Activated naive CD4-positive, alpha-beta T cell treated with anti-CD3 and anti-CD28 coated beads for 36 hours (primary cell): ENCODE measurements around the gene AQP11. TPM values are rescaled to one million over a fixed set of nuclear protein-coding genes. Genes with fewer than 3 reads are reported as not detected.
"Not testable (repeated sequence)": the region's sequence is repeated elsewhere in the genome, so short reads cannot be mapped to it uniquely, and the experiment has no call there.

Source experiments
- CTCF ChIA-PET: fragments of 350-600 bp; sonication (Branson Sonifier 250); formaldehyde crosslinking; loops from one replicate; lab custom pipeline; 2021; ENCODE audit warnings: antibody characterized with exemption; lab: Charles Lee
- DNase-seq: peaks from one replicate; pipeline ENCODE4 v3.0.0-alpha.2; 2020
- H3K27ac Mint-ChIP-seq: one replicate; pipeline ENCODE4 v1.8.0; 2021; ENCODE audit warnings: mild to moderate bottlenecking, mixed read lengths
- H3K27me3 Mint-ChIP-seq: one replicate; pipeline ENCODE4 v1.8.0; 2021; ENCODE audit warnings: low read depth, mixed read lengths
- H3K36me3 Mint-ChIP-seq: one replicate; pipeline ENCODE4 v1.8.0; 2021; ENCODE audit warnings: low read depth, mixed read lengths
- H3K4me1 Mint-ChIP-seq: one replicate; pipeline ENCODE4 v1.8.0; 2021; ENCODE audit warnings: low read depth, mixed read lengths
- H3K4me3 Mint-ChIP-seq: one replicate; pipeline ENCODE4 v1.8.0; 2021; ENCODE audit warnings: mild to moderate bottlenecking, moderate library complexity, mixed read lengths
- H3K9me3 Mint-ChIP-seq: one replicate; pipeline ENCODE4 v1.8.0; 2021; ENCODE audit warnings: mixed read lengths
- intact Hi-C: fragments of 100-400 bp; cut with micrococcal nuclease; formaldehyde crosslinking; loops from one replicate; pipeline ENCODE4 v1.15.1; 2023
- total RNA-seq, 2 experiments: library from RNA; stranded (reverse); gene quantifications; one replicate each; pipeline ENCODE4 v1.2.3, GENCODE V29; 2021

Gene AQP11
- total RNA-seq, 2 experiments from 2014 or later, result 0.24 to 0.49 TPM

DNA sequence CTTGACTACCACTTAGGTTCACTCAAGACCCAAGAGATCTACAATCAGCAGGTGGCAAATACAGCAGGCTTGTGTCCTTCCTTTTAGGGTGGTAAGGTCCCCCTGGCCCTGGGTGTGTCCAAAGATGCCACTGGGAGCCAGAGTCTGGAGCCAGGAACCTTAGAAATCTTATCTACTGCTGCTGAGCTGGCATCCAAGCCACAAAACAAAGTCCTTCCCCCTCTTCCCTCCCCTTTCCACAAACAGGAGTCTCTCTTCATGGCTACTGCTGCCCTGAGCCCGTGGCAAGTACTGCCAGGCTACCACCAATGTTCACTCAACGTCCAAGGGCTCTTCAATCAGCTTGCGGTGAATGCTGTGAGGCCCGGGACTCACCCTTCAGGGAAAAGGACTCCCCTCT, 21.4 kb upstream of the AQP11 start:
- Mint-ChIP-seq H3K9me3 (no peaks in the 10 kb centered on the region), H3K4me3 (no peak overlapping the region), H3K27ac (no peak overlapping the region), H3K27me3 (peaks cover 15% of the 10 kb centered on the region), H3K36me3 (no peaks in the 10 kb centered on the region), H3K4me1 (no peaks in the 10 kb centered on the region)
- intact Hi-C loops, result no loop called here
- CTCF ChIA-PET, result interaction anchor here (2.4 kb wide), 1 partner anchor 19 kb away, joined by 5 read pairs; no protein-coding TSS in a partner anchor
- no peak for DNase-seq

DNA sequence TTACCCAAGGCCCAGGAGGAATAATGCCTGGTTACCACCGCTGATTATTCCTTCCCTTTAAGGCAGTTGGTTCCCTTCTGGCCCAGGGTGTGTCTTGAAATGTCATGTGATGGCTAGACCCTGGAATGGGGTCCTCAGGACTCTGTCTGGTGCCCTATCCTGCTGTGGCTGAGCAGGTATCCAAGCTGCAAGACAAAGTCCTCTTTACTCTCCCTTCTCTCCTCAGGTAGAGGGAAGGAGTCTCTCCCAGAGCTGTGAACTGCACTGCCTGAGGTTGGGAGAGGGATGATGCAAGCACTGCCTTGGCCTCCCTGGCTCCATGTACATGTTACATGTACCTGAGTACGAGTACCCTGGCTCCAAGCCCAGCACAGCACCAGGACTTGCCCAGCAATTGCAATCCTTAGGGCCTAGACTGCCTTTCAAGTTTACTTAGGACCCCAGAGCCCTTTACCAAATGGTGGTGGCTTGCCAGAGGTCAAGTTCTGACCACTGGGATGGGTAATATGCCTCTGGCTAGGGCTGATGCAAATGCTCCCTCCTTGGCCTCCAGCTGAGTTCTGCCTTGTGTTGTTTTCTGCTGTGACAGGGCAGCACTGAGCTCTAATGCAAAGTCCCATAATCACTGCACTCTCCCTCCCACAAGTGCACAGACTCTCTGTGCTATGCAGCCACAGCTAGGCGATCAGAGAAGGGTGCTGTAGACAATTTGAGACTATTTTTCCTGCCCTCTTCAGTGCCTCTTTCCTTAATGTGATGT, 20.7 kb upstream of the AQP11 start:
- Mint-ChIP-seq H3K36me3 (no peaks in the 10 kb centered on the region), H3K4me3 (no peak overlapping the region), H3K4me1 (no peaks in the 10 kb centered on the region), H3K27me3 (peaks cover 15% of the 10 kb centered on the region), H3K27ac (no peak overlapping the region), H3K9me3 (no peaks in the 10 kb centered on the region)
- DNase-seq, result no peak
- intact Hi-C loops, result no loop called here
- CTCF ChIA-PET, result interaction anchor here (2.4 kb wide), 1 partner anchor 20 kb away, joined by 5 read pairs; no protein-coding TSS in a partner anchor

DNA sequence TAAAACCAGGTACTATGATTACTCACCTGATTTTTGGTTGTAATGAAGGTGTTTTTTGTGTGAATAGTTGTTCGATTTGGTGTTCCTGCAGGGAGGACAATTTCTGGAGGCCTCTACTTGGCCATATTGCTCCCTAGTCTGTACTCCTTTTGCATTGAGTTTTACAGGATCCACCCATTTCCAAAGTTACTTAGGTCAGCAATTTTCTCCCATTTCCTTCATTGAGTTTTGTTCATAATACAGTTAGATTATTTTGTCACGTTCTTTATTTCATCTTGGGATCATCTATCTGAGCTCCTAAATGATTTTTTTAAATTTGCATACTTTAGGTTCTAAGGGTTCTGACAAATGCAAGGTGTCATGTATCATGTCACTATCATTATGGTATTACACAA, 20.1 kb upstream of the AQP11 start:
- Mint-ChIP-seq H3K27ac (no peak overlapping the region), H3K36me3 (no peaks in the 10 kb centered on the region), H3K27me3 (peaks cover 15% of the 10 kb centered on the region), H3K9me3 (no peaks in the 10 kb centered on the region), H3K4me3 (no peak overlapping the region), H3K4me1 (no peaks in the 10 kb centered on the region)
- no peak for DNase-seq
- CTCF ChIA-PET, result no interaction called here
- intact Hi-C loops, result no loop called here

DNA sequence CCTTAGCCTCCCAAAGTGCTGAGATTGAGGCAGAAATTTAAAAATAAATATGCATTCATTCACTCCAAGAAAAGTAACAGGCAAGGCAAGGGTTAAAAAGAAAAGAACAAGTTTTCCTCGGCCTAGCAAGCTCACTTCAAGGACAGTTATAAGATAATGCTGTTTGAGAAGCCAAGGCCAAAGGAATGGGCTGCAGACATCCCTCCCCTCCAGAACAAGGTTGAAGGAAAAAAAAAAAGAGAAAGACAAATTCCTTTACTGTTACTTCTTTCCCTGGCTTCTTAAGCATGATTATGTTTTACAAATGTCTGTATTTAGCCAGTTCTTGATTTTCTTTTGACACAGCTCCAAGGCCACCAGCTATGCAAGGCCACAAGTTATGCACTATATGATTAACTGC, 18.9 kb upstream of the AQP11 start:
- H3K27ac Mint-ChIP-seq, DNase-seq, H3K36me3 Mint-ChIP-seq, H3K9me3 Mint-ChIP-seq, H3K4me1 Mint-ChIP-seq, CTCF ChIA-PET, H3K4me3 Mint-ChIP-seq, intact Hi-C loops: not testable (repeated sequence)
- H3K27me3 Mint-ChIP-seq, result peaks cover 10% of the 10 kb centered on the region

DNA sequence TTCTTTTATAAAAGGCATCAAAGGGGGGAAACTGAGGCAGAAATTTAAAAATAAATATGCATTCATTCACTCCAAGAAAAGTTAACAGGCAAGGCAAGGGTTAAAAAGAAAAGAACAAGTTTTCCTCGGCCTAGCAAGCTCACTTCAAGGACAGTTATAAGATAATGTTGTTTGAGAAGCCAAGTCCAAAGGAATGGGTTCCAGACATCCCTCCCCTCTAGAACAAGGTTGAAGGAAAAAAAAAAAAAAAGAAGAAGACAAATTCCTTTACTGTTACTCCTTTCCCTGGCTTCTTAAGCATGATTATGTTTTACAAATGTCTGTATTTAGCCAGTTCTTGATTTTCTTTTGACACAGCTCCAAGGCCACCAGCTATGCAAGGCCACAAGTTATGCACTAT, 14.3 kb upstream of the AQP11 start:
- H3K9me3 Mint-ChIP-seq, intact Hi-C loops: not testable (repeated sequence)

DNA sequence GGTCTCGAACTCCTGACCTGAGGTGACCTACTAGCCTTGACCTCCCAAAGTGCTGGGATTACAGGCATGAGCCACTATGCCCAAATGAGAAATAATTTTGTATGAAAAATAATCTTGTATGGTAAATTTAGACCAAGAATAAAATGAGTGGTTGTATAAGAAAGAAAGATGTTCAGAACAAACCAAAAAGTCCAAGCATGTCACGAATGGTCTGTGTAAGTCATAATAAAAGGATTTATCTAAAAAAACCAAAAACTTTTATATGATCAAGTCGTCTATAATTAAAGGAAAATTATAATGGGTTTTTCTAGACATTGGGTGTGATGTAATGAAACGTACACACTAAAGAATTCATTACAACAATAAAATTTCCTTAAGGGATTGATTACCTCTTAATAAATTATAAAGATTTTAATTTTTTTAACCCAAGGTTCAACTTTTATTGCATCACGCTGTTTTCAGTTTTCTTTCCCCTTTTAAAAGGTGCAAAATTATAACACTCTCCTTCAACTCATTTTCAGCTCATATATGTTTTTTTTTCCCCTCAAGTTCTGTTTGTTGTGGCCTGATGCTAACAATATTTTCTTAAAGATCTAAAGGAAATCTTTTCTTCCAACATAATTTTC, 8.9 kb upstream of the AQP11 start:
- CTCF ChIA-PET, result no interaction called here
- Mint-ChIP-seq H3K27ac (no peak overlapping the region), H3K4me3 (no peak overlapping the region), H3K4me1 (no peaks in the 10 kb centered on the region), H3K27me3 (no peaks in the 10 kb centered on the region), H3K9me3 (peaks cover 11% of the 10 kb centered on the region), H3K36me3 (peaks cover 2% of the 10 kb centered on the region)
- intact Hi-C loops, result loop anchor here (2.0 kb wide), 1 partner anchor 56 kb away; no protein-coding TSS in a partner anchor
- peak; percentile 35 for DNase-seq

More for the DNA sequence above, 14.3 kb upstream of the AQP11 start:
- H3K27me3 Mint-ChIP-seq, H3K4me3 Mint-ChIP-seq, H3K4me1 Mint-ChIP-seq, DNase-seq, H3K36me3 Mint-ChIP-seq, H3K27ac Mint-ChIP-seq, CTCF ChIA-PET: not testable (repeated sequence)

DNA sequence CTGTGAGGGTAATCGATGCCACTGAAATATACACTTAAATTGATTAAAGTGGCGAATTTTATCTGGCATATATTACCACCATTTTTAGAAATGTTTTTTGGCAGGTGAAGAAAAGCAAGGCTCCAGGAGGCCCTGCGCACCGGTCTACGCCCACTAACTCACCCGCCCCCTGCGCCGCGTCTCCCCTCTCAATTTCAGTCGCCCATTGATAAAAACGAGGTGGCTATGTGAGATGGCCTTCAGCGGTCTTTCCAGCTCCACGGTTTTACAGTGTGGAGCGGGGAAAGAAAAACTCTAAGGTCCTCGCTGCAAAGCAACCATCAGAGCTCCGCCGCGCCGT, 602 bp upstream of the AQP11 start:
- intact Hi-C loops, result loop anchor here (1.0 kb wide), 2 partner anchors 48 to 457 kb away; partner anchors contain the start of gene CLNS1A
- H3K36me3 Mint-ChIP-seq, result peaks cover 1% of the 10 kb centered on the region
- H3K9me3 Mint-ChIP-seq, result no peaks in the 10 kb centered on the region
- H3K27me3 Mint-ChIP-seq, result no peaks in the 10 kb centered on the region
- peaks cover 12% of the 10 kb centered on the region for H3K4me1 Mint-ChIP-seq
- no peak overlapping the region for H3K27ac Mint-ChIP-seq
- no peak for DNase-seq
- CTCF ChIA-PET, result no interaction called here
- H3K4me3 Mint-ChIP-seq, result peak overlapping the region; percentile 84

DNA sequence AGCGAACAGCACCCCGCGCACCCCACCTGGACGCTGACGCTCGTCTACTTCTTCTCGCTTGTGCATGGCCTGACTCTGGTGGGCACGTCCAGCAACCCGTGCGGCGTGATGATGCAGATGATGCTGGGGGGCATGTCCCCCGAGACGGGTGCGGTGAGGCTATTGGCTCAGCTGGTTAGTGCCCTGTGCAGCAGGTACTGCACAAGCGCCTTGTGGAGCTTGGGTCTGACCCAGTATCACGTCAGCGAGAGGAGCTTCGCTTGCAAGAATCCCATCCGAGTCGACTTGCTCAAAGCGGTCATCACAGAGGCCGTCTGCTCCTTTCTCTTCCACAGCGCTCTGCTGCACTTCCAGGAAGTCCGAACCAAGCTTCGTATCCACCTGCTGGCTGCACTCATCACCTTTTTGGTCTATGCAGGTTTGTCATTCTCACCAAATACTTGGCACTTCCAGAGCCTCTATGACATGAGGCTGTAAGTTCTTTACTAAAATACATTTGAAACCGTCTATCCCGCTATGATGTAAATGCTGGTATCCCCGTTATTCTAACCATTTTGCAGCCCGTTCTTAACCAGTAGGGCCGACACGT, 535 bp downstream of the AQP11 start:
- no peak overlapping the region for H3K27ac Mint-ChIP-seq
- no peaks in the 10 kb centered on the region for H3K27me3 Mint-ChIP-seq
- H3K4me1 Mint-ChIP-seq, result peaks cover 12% of the 10 kb centered on the region
- H3K9me3 Mint-ChIP-seq, result no peaks in the 10 kb centered on the region
- peak; percentile 11 for DNase-seq
- peaks cover 1% of the 10 kb centered on the region for H3K36me3 Mint-ChIP-seq
- peak overlapping the region; percentile 84 for H3K4me3 Mint-ChIP-seq
- intact Hi-C loops, result no loop called here
- CTCF ChIA-PET, result interaction anchor here (0.7 to 1.0 kb wide), 2 partner anchors 11 to 29 kb away, joined by 3 read pairs; no protein-coding TSS in a partner anchor

DNA sequence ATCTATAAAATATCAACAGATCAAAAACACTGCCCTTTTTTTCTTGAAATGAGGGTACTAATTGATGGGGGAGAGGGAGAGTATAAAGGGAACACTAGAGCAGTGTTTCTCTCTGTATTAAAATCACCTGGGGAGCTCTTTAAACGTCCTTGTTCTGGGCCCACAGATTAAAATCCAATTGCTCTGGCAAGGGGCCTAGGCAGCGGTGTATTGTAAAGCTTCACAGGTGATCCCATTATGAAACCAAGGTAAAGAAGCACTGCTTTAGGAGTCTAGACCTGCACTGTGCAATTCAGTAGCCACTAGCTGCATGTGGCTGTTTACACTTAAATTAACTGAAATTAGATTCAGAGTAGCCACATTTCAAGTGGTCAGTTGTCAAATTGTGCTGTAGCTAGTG, 3.0 kb downstream of the AQP11 start:
- no peaks in the 10 kb centered on the region for H3K27me3 Mint-ChIP-seq
- H3K4me1 Mint-ChIP-seq, result peaks cover 12% of the 10 kb centered on the region
- intact Hi-C loops, result no loop called here
- H3K4me3 Mint-ChIP-seq, result no peak overlapping the region
- CTCF ChIA-PET, result interaction anchor here (1.3 to 1.4 kb wide), 2 partner anchors 27 to 466 kb away, joined by 3 to 4 read pairs; no protein-coding TSS in a partner anchor
- peaks cover 1% of the 10 kb centered on the region for H3K36me3 Mint-ChIP-seq
- H3K27ac Mint-ChIP-seq, result no peak overlapping the region
- no peaks in the 10 kb centered on the region for H3K9me3 Mint-ChIP-seq
- DNase-seq, result no peak

DNA sequence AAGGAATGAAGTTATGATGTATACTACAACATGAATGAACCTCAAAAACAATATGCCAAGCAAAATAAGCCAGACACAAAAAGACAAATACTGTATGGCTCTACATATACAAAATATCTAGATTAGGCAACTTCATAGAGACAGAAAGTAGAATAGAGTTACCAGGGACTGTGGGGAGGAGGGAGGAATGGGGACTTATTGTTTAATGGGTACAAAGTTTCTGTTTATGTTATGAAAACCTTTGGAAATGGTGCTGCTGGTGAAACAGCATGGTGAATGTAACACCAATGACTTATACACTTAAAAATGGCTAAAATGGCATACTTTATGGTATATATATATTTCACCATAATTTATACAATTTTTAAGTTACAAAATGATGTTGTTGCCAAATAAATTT, 4.1 kb downstream of the AQP11 start:
- intact Hi-C loops, result no loop called here
- Mint-ChIP-seq H3K4me3 (no peak overlapping the region), H3K4me1 (peaks cover 9% of the 10 kb centered on the region), H3K36me3 (peaks cover 1% of the 10 kb centered on the region), H3K9me3 (no peaks in the 10 kb centered on the region), H3K27me3 (no peaks in the 10 kb centered on the region), H3K27ac (no peak overlapping the region)
- CTCF ChIA-PET, result interaction anchor here (0.6 to 1.4 kb wide), 3 partner anchors 24 to 467 kb away, joined by 3 to 7 read pairs (median 4); no protein-coding TSS in a partner anchor
- DNase-seq, result no peak

DNA sequence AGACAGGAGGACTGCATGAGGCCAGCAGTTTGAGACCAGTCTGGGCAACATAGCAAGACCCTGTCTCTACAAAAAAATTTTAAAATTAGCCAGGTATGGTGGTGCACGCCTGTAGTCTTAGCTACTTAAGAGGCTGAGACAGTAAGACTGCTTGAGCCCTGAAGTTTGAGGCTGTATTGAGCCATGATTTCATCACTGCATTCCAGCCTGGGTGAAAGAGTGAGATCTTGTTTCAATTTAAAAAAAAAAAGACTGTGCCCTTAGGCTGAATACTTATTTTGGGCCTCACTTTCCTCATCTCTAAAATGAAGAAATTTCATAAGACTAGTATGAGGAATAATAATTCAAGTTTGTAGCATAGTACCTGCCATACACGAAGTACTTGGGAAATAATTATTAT, 6.9 kb downstream of the AQP11 start:
- Mint-ChIP-seq H3K36me3 (peaks cover 2% of the 10 kb centered on the region), H3K9me3 (no peaks in the 10 kb centered on the region), H3K27ac (no peak overlapping the region), H3K4me1 (no peaks in the 10 kb centered on the region), H3K27me3 (no peaks in the 10 kb centered on the region), H3K4me3 (no peak overlapping the region)
- intact Hi-C loops, result no loop called here
- no peak for DNase-seq
- CTCF ChIA-PET, result no interaction called here

DNA sequence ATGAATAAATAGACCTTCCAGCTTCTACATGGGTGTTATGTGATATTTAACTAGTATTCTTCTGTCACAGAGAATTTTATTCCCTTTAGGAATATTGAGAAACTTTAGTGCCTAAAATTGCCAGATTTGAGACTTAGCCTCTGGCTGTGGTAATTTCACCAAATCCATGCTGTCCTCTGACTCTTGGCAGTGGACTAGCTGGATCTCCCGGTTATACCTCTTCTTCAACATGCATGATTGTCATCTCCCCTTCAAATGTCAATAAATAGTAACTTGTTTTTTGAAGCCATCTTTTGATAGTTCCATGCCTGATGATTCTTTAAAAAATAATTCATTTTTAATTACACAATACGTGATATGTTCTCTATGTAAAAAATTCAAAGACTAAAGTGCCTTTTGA, 8.4 kb downstream of the AQP11 start:
- intact Hi-C loops, result no loop called here
- no peak overlapping the region for H3K4me3 Mint-ChIP-seq
- H3K27me3 Mint-ChIP-seq, result no peaks in the 10 kb centered on the region
- H3K36me3 Mint-ChIP-seq, result peaks cover 2% of the 10 kb centered on the region
- no peaks in the 10 kb centered on the region for H3K9me3 Mint-ChIP-seq
- H3K4me1 Mint-ChIP-seq, result no peaks in the 10 kb centered on the region
- CTCF ChIA-PET, result no interaction called here
- no peak overlapping the region for H3K27ac Mint-ChIP-seq
- DNase-seq, result no peak
